Measurements from ENCODE around the gene PSMA1.
A peak's percentile ranks its signal among the peaks of the same experiment; 100 is the strongest.

PSMA1 gene

GRCh38 chr11:14529951-14530350, 9.8 kb upstream of the PSMA1 start:
- DNase-seq (ENCODE audit: low spot score) = no peak

- DNase-seq (ENCODE audit: low spot score) = no peak
These were observed 9.1 kb upstream of the PSMA1 start for GRCh38 chr11:14529321-14529720.

- no peak for DNase-seq (ENCODE audit: low spot score)
These were observed 2.6 kb upstream of the PSMA1 start for GRCh38 chr11:14522801-14523200.

GRCh38 chr11:14522245-14522644, 2.1 kb upstream of the PSMA1 start:
- no peak for DNase-seq (ENCODE audit: low spot score)

GRCh38 chr11:14520747-14521151, 563 bp upstream of the PSMA1 start:
- DNase-seq (ENCODE audit: low spot score) = no peak

- peak; percentile 17 for DNase-seq (ENCODE audit: low spot score)
These were observed 629 bp downstream of the PSMA1 start for GRCh38 chr11:14519597-14519916.

GRCh38 chr11:14518820-14519219, 1.4 kb downstream of the PSMA1 start:
- no peak for DNase-seq (ENCODE audit: low spot score)

GRCh38 chr11:14513800-14514199, 6.4 kb downstream of the PSMA1 start:
- no peak for DNase-seq (ENCODE audit: low spot score)

GRCh38 chr11:14506532-14506931, 13.7 kb downstream of the PSMA1 start:
- DNase-seq (ENCODE audit: low spot score) = no peak

- DNase-seq (ENCODE audit: low spot score) = no peak
These were observed 17.2 kb downstream of the PSMA1 start for GRCh38 chr11:14503023-14503422.

GRCh38 chr11:14502039-14502438, 18.1 kb downstream of the PSMA1 start:
- no peak for DNase-seq (ENCODE audit: low spot score)

- peak; percentile 37 for DNase-seq (ENCODE audit: low spot score)
These were observed 20.0 kb downstream of the PSMA1 start for GRCh38 chr11:14500181-14500651.

GRCh38 chr11:14499560-14500180, 20.5 kb downstream of the PSMA1 start, which contains the start of gene COPB1:
Gene COPB1 (minus strand): TSS chr11:14499811. CDS start chr11:14498928, 883 bp downstream.
- peak; percentile 84 for DNase-seq (ENCODE audit: low spot score)

- peak; percentile 22 for DNase-seq (ENCODE audit: low spot score)
These were observed 21.0 kb downstream of the PSMA1 start for GRCh38 chr11:14499178-14499559.

GRCh38 chr11:14480716-14481115, 39.5 kb downstream of the PSMA1 start:
- DNase-seq (ENCODE audit: low spot score) = no peak

- no peak for DNase-seq (ENCODE audit: low spot score)
These were observed 49.1 kb downstream of the PSMA1 start for GRCh38 chr11:14471127-14471526.

- DNase-seq (ENCODE audit: low spot score) = no peak
These were observed 56.6 kb downstream of the PSMA1 start for GRCh38 chr11:14463623-14464022.

GRCh38 chr11:14460147-14460546, 60.0 kb downstream of the PSMA1 start:
- DNase-seq (ENCODE audit: low spot score) = no peak

- DNase-seq (ENCODE audit: low spot score) = no peak
These were observed 61.8 kb downstream of the PSMA1 start for GRCh38 chr11:14458377-14458776.

GRCh38 chr11:14455648-14456430, 64.3 kb downstream of the PSMA1 start:
- no peak for DNase-seq (ENCODE audit: low spot score)
